HCT116 (cell line): ENCODE data around the gene TMEM141.

Experiments used
- CTCF ChIP-seq, 3 experiments: fragments of 200-600 bp in 1 of 3; sonication (generic) in 1 of 3; IDR thresholded peaks in 2 of 3; conservative IDR thresholded peaks in 1 of 3; 2 replicates each; pipeline ENCODE4 v1.5.1; 2012 to 2017; ENCODE audit warnings: low read depth in 2 of 3, low read length in 2 of 3, antibody characterized with exemption in 1 of 3, borderline replicate concordance in 1 of 3, control low read depth in 1 of 3, mild to moderate bottlenecking in 1 of 3, mixed read lengths in 1 of 3, mixed run types in 1 of 3, moderate library complexity in 1 of 3; ENCODE audit not compliant: insufficient read depth in 1 of 3
- EZH2 ChIP-seq: fragments of 200-600 bp; sonication (generic); IDR thresholded peaks from 2 replicates; pipeline ENCODE4 v1.6.1; 2017; ENCODE audit warnings: antibody characterized with exemption, mixed run types
- POLR2A ChIP-seq: IDR thresholded peaks from 2 replicates; pipeline ENCODE4 v1.7.0; 2011; ENCODE audit warnings: borderline replicate concordance; ENCODE audit not compliant: insufficient read depth, insufficient read length; ENCODE audit errors: extremely low read depth
- TF ChIP-seq, protein P1 (sequence below): IDR thresholded peaks from 2 replicates; pipeline ENCODE4 v1.6.1; 2012; ENCODE audit warnings: low read depth

DNA sequence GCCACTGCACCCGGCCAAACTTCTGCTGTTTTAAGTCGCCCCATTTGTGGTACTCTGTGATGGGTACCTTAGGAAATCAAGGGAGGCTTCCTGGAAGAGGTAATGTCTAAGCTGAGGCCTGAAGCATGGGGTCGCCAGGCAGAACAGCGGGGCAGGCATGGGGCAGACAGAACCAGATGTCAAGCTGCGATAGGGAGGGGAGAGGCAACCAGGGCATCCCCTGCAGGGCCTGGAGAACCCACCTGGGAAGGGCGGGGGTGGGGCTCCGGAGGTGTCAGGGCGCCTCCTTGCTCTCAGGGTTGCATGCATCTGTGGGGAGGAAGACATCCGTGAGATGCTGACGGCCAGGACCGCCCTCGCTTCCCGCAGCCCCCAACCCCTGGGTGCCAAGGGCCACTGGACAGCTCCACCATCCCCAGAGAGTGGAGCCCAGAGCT is 29.6 kb upstream of the TMEM141 start:
- TF ChIP-seq CTCF (IDR thresholded peaks at IDR 0.05 in 2 of 3, conservative IDR thresholded peaks at IDR 0.05 in 1 of 3; ENCODE audit: borderline replicate concordance in 1 of 3, insufficient read depth in 1 of 3, low read depth in 2 of 3, low read length in 2 of 3) = no peak
- TF ChIP-seq, protein P1, sequence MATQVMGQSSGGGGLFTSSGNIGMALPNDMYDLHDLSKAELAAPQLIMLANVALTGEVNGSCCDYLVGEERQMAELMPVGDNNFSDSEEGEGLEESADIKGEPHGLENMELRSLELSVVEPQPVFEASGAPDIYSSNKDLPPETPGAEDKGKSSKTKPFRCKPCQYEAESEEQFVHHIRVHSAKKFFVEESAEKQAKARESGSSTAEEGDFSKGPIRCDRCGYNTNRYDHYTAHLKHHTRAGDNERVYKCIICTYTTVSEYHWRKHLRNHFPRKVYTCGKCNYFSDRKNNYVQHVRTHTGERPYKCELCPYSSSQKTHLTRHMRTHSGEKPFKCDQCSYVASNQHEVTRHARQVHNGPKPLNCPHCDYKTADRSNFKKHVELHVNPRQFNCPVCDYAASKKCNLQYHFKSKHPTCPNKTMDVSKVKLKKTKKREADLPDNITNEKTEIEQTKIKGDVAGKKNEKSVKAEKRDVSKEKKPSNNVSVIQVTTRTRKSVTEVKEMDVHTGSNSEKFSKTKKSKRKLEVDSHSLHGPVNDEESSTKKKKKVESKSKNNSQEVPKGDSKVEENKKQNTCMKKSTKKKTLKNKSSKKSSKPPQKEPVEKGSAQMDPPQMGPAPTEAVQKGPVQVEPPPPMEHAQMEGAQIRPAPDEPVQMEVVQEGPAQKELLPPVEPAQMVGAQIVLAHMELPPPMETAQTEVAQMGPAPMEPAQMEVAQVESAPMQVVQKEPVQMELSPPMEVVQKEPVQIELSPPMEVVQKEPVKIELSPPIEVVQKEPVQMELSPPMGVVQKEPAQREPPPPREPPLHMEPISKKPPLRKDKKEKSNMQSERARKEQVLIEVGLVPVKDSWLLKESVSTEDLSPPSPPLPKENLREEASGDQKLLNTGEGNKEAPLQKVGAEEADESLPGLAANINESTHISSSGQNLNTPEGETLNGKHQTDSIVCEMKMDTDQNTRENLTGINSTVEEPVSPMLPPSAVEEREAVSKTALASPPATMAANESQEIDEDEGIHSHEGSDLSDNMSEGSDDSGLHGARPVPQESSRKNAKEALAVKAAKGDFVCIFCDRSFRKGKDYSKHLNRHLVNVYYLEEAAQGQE = no peak
- TF ChIP-seq POLR2A = no peak
- TF ChIP-seq EZH2 = no peak
